GM12892 (cell line): Measurements from ENCODE around the gene KTN1.

Source experiments
- POLR2A ChIP-seq: IDR thresholded peaks from 2 replicates; pipeline ENCODE4 v1.6.1; 2011; ENCODE audit warnings: low read depth, low read length, control low read depth
- POLR2AphosphoS5 ChIP-seq: IDR thresholded peaks from 2 replicates; pipeline ENCODE4 v1.6.1; 2011; ENCODE audit warnings: low read depth, low read length, control low read depth

DNA sequence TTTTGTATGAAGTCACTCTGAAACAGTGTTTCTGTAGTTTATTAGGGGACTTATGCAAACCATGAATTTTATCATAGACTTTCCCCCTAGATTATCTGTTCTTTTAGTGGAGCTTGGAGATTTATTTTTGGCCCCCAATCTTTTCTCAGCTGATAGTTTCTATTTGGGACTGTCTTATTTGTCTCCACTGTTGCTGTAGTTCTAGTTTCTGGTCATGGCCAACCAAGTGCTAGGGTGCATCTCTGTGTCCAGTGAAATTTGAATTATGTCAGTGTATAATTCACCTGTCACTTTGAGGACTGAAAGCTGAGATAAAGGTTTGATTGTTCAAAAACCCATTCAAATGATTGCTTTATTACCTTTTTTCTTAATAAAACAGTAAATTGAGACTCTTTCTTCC lies 61.3 kb downstream of the KTN1 start:
- TF ChIP-seq POLR2AphosphoS5 (no peak), POLR2A (no peak)
